GF-D8 (cell line): ENCODE measurements around the gene NDE1.

Experiments
- DNase-seq: peaks from one replicate; lab custom pipeline; 2025; lab: John Stamatoyannopoulos, UW

The NDE1 gene

GRCh38 chr16:15770107-15770506 is 120.1 kb downstream of the NDE1 start:
- no peak for DNase-seq

GRCh38 chr16:15770512-15770911 is 120.5 kb downstream of the NDE1 start:
- no peak for DNase-seq

GRCh38 chr16:15771694-15772093 is 121.6 kb downstream of the NDE1 start:
- no peak for DNase-seq

- DNase-seq: no peak
These were observed 122.7 kb downstream of the NDE1 start for GRCh38 chr16:15772579-15773293.

- DNase-seq: no peak
These were observed 123.9 kb downstream of the NDE1 start for GRCh38 chr16:15773968-15774367.

GRCh38 chr16:15775209-15775608 is 125.2 kb downstream of the NDE1 start:
- no peak for DNase-seq

GRCh38 chr16:15775663-15776304 is 125.7 kb downstream of the NDE1 start:
- DNase-seq: no peak
